ENCODE measurements around the gene ABHD12.
"Not testable (repeated sequence)": the region's sequence is repeated elsewhere in the genome, so short reads cannot be mapped to it uniquely, and the experiment has no call there.

The ABHD12 gene

DNA sequence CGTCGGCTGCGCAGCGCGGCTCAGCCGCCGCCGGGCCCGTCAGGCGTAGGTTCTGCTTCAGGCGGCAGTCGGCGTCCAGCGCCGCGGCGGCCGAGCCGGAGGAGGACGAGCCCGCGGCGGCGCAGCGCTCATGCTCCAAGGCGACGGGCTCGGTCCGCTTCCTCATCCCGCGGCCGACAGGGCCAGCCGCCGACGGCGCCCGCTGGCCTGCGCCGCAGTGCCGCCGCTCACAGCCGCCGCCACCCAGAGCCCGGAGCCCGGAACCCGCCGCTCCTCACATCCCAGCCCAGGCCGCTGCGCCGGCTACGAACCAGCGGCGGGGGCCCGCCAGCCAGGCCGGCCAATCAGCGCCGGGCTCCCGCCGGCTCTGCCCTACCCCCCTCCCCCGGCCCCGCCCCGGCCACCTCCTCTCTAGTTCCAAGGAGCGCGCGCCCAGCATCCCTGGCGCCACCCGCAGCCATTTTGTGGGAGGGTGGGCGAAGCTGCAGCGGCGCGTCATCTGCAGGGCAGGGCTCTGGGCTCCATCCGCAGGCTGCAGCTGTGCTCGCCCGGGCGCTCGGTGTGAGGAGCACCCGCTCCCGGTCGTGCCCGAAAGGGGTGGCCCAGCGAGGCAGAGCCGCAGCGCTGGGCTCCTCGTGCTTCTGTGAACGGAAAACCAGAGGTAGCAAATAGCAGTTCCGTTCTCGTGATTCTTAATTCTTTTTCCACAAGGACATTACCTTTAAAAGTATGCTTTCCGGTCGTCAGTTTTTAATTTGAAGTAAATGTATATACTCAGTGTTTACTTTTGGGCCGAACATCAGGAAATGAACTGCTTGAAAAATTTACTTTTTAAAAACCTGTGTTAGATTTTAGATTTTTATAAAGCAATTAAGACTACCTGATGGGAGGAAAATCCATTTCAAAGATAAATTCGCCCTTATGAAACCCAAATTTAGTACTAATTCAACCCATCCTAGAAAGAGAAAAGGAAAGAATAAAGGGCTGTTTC lies at the start of gene ABHD12:
TSS of gene ABHD12 (minus strand) at position 298 of the 991 bp plus-strand sequence. CDS start at position 166, 132 bp downstream.
- peak; percentile 91 for DNase-seq

DNA sequence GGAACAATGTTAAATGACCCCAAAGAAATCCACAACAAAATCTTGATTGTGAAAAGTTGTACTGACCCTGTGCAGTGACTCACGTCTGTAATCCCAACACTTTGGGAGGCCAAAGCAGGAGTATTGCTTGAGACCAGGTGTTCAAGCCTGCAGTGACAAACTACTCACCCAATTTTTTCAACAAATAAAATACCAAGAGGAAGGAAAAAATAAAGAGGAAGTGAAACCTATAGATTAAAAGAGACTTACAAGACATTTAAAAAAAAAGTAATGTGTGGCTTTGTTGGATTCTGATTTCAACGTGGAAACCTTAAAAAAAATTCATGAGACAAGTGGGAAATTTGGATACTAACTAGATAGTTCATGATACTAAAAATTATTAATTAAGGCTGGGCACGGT lies 48.7 kb upstream of the ABHD12 start:
- no peak for DNase-seq

DNA sequence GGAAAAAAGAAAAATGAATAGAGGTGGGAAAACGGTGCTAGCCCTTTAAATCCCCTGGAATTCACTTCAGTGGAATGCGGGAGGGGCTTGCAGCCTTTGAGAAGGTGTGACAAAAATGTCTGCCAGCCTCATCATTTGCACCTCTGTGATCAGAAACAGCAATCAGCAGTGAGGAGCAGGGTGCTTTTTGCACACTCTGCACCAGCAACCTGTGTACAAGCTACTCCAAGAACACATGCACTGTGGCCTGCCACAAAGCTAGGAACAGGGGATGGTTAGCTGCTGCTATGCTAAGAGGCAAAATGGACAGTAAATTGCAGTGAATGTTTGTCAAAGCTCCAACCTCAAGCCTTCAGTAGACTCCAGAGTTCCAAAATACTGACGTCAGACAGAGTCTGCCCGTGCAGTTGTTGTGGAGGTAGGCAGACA lies 46.5 kb upstream of the ABHD12 start:
- DNase-seq, result no peak

DNA sequence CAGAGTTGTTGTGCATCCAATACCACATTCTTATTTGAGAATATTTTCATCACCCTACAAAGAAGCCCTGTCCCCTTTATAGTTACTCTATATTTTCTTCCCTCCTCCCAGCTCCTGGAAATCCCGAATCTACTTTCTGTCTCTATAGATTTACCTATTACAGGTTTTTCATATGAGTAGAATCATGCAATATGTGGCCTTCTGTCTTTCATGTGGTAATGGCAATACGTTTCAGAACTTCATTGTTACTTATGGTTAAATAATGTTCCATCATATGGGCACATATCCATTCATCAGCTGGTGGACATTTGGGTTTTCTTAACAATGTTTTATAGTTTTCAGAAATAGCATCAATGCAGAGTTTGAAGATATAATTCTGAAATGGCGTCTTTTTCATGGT lies 33.9 kb upstream of the ABHD12 start:
- DNase-seq, result no peak

DNA sequence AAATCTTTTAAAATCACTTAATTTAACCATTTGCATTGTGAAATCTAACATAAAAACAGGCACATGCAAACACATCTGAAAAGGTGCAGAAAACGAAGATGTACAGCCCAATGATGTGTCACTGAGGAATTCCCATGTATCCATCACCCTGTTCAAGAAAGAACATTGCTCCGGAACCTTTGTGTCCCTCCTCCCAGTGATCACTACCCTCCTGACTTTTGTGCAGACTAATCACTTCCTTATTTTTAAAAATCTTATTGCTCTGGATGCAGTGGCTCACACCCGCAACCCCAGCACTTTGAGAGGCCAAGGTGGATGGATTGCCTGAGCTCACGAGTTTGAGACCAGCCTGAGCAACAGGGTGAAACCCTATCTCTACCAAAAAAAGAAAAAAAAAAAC lies 31.4 kb upstream of the ABHD12 start:
- no peak for DNase-seq

DNA sequence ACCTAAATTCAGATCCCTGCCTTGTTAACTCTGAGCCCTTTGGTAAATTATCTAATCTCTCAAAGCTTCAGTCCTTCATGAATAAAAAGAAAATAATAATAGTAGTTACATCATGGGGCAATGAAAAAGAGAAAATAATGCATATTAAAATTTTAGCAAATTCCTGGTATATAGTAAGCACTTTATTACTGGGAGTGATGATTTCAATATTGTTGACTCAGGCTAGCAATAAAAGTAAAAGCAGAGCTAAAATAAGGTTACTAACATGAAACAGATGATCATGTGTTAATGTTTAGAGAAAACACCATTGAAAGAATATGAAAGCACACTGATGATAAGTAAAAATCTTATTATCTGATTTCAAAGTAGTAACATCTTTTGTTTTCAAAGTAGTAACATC lies 30.5 kb upstream of the ABHD12 start:
- no peak for DNase-seq

DNA sequence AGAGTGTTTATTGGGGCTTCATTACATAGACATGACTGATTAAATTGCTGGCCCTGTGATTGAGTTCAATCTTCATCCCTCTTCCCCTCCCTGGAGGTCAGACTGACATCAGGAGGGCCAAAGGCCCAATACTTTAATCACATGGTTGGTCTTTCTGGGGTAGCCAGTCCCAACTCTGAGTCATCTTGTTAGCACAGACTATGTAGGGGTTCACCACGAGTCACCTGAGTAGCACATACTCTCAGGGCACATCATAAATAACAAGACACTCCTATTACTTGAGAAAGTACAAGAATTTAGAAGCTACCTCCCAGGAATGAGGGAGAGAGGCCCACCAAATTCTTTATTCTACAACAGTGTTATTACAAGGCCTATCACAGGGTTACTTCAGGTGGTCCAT lies 28.1 kb upstream of the ABHD12 start:
- no peak for DNase-seq

DNA sequence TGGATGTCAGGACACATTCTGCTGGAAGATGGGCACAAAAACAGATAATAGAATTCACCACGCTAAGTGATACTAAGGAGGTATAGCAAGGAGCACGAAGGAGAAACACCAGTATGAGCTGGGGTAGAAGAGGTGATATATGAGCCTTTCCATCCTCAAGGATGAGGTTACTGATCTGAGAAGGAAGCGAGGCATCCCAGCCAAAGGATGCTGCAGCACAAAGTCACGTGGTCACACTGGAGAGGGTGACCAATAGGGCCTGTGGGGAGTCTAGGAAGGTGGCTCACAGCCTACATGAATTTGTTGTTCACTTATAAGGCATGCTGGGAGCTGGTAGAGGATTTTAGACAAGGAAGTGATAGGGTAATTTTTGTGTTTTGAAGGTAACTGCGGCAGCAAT lies 18.3 kb upstream of the ABHD12 start:
- no peak for DNase-seq

DNA sequence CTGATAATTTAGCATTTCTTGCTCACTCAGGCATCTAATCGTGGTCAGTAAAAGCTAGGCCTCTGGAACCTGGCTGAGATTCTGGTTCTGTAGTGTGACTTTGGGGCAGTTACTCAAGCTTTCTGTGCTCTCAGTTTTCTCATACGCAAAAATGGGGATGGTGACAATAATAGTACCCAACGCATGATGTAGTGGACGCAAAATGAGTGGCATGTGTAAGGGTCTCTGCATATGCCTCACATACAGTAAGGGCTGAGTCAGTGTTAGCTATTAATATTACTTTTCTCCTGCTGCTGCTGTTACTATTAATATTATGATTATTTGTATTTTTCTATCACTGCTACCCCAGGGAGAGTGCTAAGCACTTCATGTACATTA lies 17.5 kb upstream of the ABHD12 start:
- no peak for DNase-seq

DNA sequence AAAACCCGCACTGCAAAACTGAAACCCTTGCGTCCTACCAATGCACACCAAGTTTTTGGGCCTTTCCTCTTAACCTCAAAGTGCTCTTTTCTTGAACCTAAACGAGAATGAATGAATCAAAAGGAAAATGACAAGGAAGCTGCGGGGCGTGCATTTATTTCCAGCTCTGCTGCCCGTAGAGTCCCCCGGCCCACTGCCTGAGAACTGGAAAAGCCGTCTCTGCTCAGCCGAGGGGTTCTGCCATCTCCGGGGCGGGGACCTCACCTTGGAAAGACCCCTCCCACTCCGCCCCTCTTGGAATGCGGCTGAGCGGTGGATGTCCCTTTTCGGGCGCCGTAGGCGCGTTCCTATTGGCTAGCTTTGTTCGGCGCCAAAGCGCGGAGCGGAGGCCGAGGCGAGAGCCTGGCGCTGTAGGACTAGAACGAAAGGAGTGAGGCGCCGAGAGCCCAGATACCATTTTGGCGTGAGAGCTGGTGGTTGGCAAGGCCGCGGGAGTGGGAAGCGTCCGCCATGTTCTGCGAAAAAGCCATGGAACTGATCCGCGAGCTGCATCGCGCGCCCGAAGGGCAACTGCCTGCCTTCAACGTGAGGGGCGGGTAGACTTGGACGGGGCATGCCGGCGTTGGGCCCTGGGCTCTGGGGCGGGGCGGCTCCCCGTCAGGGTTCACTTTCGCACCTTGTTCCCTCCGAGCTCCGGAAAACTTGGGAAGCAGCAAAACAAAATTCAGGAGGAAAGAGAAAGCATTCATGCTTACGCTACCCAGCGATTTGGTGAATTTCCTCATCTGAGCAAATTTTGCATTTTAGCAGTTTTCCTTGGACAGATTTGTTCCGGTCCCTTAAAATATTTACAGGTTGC lies 16.9 kb upstream of the ABHD12 start, which contains the start of gene GINS1:
TSS of gene GINS1 (plus strand) at position 363 of the 859 bp plus-strand sequence. CDS start at position 511, 148 bp downstream.
- no peak for DNase-seq

DNA sequence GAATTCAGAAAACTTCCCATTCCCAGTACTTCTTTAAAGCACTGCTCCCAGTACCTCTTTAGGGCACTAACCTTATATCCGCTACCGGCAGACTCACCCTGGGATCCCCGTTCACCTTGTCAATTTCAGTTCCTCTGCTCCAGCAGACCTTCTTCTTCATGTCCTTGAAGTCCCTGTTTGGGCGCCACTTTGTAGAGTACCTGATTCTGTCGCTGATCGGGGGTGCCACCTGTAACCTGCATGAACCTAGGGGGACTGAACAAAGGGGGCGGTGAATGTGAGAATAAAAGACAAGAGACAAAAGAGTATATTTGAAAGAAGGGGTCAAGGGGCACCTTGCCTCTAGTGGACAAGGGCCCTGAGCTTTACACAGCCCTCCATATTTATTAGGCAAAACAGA lies 11.9 kb upstream of the ABHD12 start:
- no peak for DNase-seq

DNA sequence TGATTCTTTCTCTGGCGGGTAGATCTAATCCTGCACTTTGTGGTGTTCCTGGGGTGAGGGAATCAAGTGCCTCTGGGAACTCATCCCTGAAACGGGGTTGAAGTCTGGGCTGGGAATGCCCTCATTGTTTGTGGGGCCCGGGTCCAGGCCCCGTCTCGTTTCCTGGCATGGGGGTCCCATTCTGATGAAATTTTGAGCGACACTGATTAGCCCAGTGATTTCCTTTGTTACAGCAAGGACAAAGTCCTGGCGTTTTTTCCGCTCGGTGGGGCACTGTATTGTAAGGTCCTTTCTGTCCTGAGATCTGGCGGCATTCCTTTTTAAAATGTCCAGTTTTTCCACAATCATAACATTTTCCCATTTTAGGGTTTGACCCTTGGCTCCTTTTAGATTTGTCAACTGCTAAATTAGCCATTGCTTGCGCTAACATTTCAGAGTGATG lies 9.7 kb upstream of the ABHD12 start:
- DNase-seq, result not testable (repeated sequence)

DNA sequence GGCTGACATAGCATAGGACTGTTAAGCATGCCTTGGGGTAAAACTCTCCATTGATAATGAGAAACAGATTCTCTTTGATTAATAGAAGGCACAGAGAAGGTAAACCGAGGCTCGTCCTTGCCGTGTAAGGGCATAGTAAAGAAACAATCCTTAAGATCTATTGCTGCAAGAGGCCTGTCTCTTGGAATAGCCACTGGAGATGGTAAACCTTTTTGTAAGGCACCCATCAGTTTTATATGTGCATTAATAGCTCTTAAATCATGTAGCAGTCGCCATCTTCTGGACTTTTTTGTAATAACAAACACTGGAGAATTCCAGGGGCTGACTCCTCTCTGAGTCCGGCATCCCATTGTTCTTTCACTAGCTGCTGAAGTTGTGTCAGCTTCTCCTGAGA lies 8.4 kb upstream of the ABHD12 start:
- peak; percentile 45 for DNase-seq

DNA sequence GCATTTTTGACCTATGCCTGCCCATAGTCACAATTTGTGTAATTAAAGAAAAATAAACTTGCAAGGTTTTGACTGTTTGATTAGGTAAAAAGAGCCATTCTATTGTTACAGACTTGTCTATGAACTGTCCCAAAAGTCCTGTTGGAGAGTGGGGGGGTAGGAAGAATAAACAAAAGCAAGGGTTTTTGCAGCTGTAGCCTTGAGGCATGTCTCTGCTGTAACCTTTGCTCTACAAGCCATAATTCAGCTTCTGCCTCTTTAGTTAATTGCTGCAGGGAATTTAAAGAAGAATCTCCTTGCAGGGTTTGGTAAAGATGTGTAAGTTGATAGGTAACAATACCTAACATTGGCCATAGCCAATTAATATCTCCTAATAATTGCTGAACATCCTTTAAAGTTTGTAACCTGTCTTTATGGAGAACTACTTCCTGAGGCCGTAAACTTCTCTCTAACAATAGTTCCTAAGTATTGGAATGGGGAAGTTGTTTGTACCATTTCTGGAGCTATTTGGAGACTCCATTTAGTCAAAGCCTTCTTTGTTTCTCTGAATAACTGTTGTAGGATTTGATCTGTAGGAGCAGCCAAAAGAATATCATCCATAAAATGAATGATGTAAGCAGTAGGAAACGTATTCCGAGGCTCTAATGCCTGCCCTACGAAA lies 7.9 kb upstream of the ABHD12 start:
- no peak for DNase-seq

DNA sequence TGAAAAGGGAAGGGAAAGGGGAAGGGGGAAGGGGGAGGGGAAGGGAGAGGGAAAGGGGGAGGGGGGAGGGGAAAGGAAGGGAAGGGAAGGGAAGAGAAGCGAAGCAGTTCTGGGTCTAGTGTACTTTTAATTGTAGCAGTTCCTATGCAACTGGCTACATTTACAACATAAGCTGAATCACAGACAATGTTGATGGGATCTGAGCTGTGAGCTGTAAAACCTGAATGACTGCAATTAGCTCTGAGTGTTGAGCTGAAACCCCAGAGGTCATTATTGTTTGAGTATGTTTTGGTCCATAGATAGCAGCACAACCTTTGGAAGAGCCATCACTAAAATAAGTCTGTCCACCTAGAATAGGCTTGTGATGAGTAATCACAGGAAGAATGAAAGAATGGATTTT lies 7.2 kb upstream of the ABHD12 start:
- DNase-seq, result no peak

DNA sequence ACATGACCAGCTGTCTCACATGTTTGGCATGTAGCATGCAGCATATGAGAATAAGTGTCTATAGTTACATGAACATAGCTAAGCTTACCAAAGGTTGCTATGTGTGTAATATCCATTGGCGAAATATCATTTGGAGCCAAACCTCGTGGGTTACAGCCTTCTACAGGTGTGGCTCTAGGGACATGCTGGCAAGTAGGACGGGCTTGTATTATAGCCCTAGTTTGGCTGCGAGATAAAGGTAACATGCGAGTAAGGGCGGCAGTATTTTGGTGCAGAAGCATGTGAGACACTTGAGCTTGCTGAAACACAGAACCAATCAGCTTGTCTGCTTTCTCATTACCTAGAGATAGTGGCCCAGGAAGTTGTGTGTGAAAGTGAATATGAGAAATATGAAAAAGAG lies 6.5 kb upstream of the ABHD12 start:
- DNase-seq, result no peak

DNA sequence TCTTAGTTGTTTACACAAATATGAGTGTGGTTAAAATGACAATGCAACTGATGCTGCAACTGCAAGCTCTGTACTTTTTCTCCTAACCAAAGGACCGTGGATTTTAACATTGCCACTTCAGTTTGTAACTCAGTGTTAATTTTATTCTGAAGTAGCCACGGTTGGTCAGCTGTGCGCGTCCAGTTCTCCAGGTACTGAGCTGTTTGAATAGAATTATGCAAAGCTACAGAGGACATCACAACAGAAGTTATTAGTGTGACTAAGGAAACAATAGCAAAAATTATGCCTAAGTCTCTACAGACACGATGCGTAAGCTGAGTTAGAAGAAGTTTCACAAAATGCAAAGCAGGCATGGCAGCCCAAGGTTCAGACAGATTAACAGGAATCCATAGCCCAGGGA lies 4.4 kb upstream of the ABHD12 start:
- DNase-seq, result no peak

DNA sequence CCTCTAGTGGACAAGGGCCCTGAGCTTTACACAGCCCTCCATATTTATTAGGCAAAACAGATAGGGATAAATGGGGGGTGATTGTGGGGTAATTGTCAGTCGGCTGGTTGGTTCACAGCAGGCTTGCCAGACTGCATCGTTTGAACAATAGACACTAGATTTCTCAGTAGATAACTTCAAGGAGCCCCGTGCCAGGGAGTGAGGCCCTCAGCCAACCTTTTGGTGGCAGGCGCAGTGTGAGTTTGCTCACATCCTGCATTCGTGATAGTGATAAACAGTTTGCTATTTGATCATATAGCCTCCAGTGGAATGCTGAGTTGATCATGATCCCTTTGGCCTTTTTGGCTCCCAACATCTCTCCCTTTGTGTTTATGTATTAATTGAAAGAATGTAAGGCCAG lies 3.6 kb upstream of the ABHD12 start:
- no peak for DNase-seq

DNA sequence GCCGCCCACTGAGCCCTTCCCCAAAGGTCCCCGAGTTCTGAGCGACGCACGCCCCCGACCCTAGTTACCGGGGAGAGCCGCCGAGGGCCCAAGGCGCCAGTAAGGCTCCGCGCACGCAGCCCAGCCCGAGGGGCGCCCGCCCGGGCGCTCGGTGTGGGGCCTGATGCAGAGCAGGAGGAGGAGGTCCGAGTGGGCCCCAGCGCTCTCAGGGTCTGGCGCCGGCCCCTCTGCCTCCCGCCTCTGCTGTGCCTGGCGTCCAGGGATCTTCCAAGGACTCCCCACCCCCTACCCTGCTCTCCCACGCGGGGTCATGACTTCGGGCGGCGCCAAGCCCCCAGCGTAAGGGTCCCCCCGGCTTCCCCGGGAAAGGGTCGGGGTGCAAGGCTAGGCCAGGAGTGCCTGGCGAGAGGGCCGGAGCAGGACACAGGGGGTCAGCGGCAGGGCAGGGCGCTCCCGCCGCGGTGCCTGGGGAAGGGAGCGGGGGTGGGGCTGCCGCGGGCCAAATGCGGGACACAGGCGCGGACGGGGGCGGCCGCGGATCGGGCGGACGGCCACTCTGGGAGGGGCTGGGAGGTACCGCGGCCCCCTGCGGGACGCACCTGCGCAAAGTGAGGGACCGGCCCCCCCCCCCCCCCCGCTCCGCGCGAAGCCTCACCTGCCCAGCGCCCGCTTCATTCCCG lies 637 bp downstream of the ABHD12 start:
- DNase-seq, result no peak

DNA sequence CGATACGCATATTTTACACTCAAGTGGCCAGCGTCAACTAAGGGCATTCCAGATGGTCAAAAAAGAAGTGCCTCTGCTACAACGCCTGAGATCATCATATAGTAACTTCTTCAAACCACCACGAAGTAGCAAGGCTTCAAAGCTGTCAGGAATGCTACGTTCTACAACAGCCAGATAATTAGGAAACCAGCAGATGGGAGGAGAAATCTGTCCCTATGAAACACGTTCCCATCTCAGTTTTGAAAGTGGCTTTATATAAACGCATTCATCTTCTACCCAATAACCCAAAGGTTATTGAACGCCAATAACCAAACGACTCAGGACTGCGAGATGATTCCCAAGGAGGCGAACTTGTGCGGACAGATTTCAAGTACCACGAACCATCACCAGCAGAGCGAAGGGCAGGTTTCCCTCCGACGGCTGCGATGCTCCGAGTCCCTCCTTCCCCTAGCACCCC lies 1.2 kb downstream of the ABHD12 start:
- no peak for DNase-seq

DNA sequence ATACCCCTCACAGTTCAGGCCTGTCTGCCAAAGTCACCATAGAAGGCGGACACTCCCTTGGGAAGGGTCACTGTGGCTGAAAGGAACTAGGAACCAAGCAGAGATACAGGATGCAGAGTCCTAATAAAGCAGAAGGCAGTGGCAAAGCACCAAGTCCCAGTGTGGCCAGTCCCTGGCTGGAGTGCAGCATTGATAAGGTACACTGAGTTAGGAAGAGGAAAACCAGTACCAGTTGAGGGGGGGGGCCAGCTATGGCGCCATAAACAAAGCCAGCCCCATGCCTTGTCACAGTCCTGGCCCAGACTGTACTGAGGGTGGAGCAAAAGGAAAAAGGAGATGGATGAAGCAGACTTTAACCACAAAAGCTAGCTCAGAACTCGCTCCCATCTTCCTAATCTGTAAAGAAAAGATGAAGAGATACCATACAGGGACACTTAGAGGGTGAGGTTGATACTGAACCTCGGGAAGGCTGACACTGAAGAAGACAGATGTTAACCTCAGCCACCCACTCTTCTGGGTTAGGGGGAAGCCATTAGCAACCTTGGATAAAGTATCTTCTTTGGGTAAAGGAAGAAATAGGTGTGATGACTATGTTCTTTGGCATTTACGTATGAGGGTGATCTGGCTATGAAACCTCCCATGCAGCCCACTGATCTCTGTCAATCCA lies 7.8 kb downstream of the ABHD12 start:
- no peak for DNase-seq

Measured in amniotic stem cell (primary cell).